OCI-LY1 (cell line): Measurements from ENCODE around the gene DMPK.

ENCODE experiments used
- EZH2 ChIP-seq: fragments of 200-600 bp; sonication (generic), shearing (Covaris generic); IDR thresholded peaks from 2 replicates; pipeline ENCODE4 v1.8.0; 2017; ENCODE audit warnings: borderline replicate concordance, mixed run types, mild to moderate bottlenecking, antibody characterized with exemption, low read length, moderate library complexity, mixed read lengths
- TF ChIP-seq, protein P1 (sequence below): fragments of 200-600 bp; sonication (generic), shearing (Covaris generic); IDR thresholded peaks from 2 replicates; pipeline ENCODE4 v1.5.1; 2017; ENCODE audit warnings: mild to moderate bottlenecking, antibody characterized with exemption, low read length, moderate library complexity, mixed read lengths

DNA sequence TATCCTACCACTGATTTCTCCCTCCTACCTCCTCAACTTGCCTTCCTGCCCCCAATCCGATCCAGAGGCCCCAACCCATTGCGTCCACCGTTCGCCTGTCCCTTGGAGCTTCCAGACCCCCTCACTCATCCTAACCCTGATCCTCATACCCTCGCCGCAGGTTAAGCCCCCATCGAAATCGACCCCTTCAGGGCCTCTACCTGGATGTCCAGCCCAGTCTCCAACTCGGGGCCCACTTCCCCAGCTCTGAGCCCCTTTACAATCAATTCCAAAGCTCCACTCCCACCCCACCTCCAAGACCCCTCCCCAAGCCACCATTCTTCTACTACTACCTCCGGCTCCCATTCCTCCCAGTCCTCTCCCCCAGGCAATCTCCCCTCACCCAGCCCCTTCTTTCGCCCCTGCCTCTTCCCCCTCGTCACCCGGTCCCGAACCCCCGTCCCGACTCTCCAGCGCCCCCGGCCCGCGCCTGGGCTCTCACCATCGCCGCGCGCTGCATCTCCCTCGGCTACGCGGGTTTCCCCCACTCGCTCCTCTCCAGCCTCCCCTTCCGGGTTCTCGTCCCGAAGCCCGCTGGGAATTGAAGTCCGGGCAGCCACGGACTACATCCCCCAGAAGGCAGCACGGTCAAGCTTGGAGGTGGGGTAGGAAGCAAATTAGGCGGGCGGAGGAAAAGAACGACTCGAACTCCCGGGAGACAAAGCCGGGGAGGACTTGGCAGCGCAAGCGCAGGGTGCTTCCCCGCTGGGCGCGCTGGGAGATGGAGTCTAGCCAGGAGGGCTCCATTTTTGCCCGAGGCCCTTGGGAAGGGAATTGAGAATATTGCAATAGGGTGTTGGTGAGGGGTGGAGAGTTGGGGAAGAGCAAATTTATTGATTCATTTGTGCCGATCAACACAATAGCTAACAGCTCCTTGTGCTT, 51.7 kb downstream of the DMPK start, which contains the start of gene FBXO46:
- TF ChIP-seq, protein P1, sequence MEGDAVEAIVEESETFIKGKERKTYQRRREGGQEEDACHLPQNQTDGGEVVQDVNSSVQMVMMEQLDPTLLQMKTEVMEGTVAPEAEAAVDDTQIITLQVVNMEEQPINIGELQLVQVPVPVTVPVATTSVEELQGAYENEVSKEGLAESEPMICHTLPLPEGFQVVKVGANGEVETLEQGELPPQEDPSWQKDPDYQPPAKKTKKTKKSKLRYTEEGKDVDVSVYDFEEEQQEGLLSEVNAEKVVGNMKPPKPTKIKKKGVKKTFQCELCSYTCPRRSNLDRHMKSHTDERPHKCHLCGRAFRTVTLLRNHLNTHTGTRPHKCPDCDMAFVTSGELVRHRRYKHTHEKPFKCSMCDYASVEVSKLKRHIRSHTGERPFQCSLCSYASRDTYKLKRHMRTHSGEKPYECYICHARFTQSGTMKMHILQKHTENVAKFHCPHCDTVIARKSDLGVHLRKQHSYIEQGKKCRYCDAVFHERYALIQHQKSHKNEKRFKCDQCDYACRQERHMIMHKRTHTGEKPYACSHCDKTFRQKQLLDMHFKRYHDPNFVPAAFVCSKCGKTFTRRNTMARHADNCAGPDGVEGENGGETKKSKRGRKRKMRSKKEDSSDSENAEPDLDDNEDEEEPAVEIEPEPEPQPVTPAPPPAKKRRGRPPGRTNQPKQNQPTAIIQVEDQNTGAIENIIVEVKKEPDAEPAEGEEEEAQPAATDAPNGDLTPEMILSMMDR, result peak; percentile 34; the same call in 1 of the 2 replicates
- TF ChIP-seq EZH2, result no peak
